ENCODE results near the gene RAB38. TPM values are rescaled to one million over a fixed set of nuclear protein-coding genes. Genes with fewer than 3 reads are reported as not detected.

RAB38 gene
- total RNA-seq, 4 donors from 2014 or later = 1.3 to 56.8 (median 7.2) TPM; not detected in 1

DNA sequence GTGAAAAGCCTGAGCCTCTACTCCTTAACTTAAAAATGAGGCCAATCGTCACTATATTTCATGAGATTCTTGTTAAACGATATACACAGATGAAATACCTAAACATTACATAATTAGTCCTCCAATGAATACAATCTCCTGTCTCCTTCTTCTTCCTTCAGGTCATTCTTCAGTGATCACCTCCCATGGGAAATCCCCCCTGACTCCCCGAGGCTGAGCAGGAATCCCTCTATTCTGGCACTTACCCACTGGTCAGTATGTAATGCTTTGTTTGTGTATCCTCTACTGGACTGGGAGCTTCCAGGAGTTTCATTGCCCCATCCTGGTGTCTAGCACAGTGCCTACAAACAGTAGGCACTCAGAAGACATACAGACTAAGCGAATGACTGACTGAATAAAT, 52.3 kb downstream of the RAB38 start:
- H3K27ac ChIP-seq = no peak overlapping the region
- TF ChIP-seq POLR2A (IDR thresholded peaks at IDR 0.05) = no peak
- no peak for TF ChIP-seq CTCF (IDR thresholded peaks at IDR 0.05)
- H3K9me3 ChIP-seq = no peaks in the 10 kb centered on the region
- no peak for DNase-seq
- intact Hi-C loops (cut with DNase I; ENCODE audit: low total_unique reads) = no loop called here
- H3K4me3 ChIP-seq = no peak overlapping the region
- H3K36me3 ChIP-seq = no peaks in the 10 kb centered on the region
- H3K27me3 ChIP-seq = no peaks in the 10 kb centered on the region
- no peaks in the 10 kb centered on the region for H3K4me1 ChIP-seq

DNA sequence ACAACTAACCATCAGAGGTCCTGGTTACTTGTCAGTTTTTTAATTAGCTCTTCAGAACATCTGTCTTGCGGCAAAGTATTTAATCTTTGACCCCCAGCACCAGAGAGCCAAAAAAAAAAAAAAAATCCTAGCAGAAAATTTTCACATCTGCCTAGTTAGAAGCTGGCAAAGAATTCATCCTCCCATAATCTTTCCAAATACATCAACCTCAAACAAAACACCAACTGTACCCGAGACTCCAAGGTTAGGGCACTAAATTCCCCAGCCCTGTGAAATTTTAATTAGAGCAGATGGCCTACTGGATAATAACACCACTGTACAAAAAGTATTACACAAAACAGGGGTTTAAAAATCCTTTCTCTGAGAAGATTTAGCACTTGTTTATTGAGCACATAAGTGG, 55.7 kb downstream of the RAB38 start:
- no peak for DNase-seq
- Histone ChIP-seq H3K9me3 (no peaks in the 10 kb centered on the region), H3K27me3 (no peaks in the 10 kb centered on the region), H3K4me3 (no peak overlapping the region), H3K27ac (no peak overlapping the region), H3K36me3 (no peaks in the 10 kb centered on the region), H3K4me1 (no peaks in the 10 kb centered on the region)
- TF ChIP-seq CTCF (IDR thresholded peaks at IDR 0.05) (no peak), POLR2A (IDR thresholded peaks at IDR 0.05) (no peak)
- intact Hi-C loops (cut with DNase I; ENCODE audit: low total_unique reads) = loop anchor here (2.0 kb wide), 1 partner anchor 49 kb away; no protein-coding TSS in a partner anchor

DNA sequence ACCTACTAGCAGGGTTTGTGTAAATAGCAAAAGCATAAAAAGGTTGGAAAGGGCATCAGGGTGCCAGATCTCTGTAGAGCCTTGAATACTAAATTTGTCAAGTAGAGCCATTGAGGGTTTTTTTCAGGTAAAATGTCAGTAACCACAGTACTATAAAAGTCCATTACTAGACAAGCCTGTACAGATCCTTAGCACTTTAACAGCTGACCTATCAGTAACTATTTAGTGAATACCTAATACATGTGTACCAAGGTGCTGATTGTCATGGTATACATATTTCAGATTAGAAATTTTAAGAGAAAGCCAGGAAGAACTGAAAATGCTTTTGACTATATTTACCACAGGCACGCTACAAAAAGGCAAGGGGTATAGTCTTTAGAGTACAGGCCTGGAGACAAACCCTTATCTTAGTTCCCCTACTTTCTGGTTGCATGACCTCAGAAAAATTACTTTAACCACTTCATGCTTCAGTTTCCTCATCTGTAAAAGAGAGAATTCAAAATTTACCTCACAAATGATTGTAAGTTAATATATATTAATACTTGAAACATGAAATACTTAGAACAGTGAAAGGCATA, 57.9 kb downstream of the RAB38 start:
- Histone ChIP-seq H3K27me3 (no peaks in the 10 kb centered on the region), H3K4me3 (no peak overlapping the region), H3K9me3 (no peaks in the 10 kb centered on the region), H3K36me3 (no peaks in the 10 kb centered on the region), H3K4me1 (no peaks in the 10 kb centered on the region), H3K27ac (no peak overlapping the region)
- DNase-seq = no peak
- TF ChIP-seq POLR2A (IDR thresholded peaks at IDR 0.05) = no peak
- TF ChIP-seq CTCF (IDR thresholded peaks at IDR 0.05) = no peak
- intact Hi-C loops (cut with DNase I; ENCODE audit: low total_unique reads) = no loop called here

GRCh38 chr11:88115828-88116755, 59.2 kb downstream of the RAB38 start:
- no peak overlapping the region for H3K4me3 ChIP-seq
- no peaks in the 10 kb centered on the region for H3K4me1 ChIP-seq
- H3K27ac ChIP-seq = no peak overlapping the region
- no peaks in the 10 kb centered on the region for H3K27me3 ChIP-seq
- no peaks in the 10 kb centered on the region for H3K36me3 ChIP-seq
- intact Hi-C loops (cut with DNase I; ENCODE audit: low total_unique reads) = no loop called here
- TF ChIP-seq POLR2A (IDR thresholded peaks at IDR 0.05) (no peak), CTCF (IDR thresholded peaks at IDR 0.05) (no peak)
- no peaks in the 10 kb centered on the region for H3K9me3 ChIP-seq
- no peak for DNase-seq

DNA sequence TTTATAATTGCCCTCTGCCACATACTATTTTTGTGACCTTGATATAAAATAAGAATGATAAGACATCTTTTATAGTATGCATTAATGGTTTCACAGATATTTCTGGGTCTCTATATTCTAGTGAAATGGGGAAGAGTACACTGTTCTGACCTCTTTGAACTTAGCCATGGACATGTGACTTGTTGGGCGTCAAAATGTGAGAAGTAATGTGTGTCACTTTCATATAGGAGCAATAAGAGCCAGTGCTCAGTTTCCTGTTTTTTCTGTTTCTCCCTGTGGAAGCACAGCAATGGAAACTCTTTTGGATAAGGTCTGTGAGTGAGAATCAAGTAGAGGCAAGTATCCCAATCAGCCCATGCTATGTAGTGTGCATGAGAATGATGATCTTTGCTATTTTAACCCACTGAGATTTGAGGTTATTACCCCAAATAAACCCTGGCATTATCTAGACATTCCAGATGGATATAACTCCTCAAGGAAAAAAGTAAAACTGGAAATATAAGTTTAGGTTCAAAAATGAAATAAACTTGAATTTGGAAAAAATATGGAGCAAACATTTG, 60.7 kb downstream of the RAB38 start:
- intact Hi-C loops (cut with DNase I; ENCODE audit: low total_unique reads) = no loop called here
- H3K9me3 ChIP-seq = no peaks in the 10 kb centered on the region
- H3K36me3 ChIP-seq = no peaks in the 10 kb centered on the region
- TF ChIP-seq POLR2A (IDR thresholded peaks at IDR 0.05) (no peak), CTCF (IDR thresholded peaks at IDR 0.05) (no peak)
- H3K27me3 ChIP-seq = no peaks in the 10 kb centered on the region
- DNase-seq = no peak
- H3K4me3 ChIP-seq = no peak overlapping the region
- H3K4me1 ChIP-seq = no peaks in the 10 kb centered on the region
- no peak overlapping the region for H3K27ac ChIP-seq

All from uterus (tissue), 4 donors.